ENCODE data around the gene CLEC4E. TPM values are rescaled to one million over a fixed set of nuclear protein-coding genes. Genes with fewer than 3 reads are reported as not detected.

CLEC4E gene
- total and polyA plus RNA-seq, 2 experiments from 2014 or later, result not detected

DNA sequence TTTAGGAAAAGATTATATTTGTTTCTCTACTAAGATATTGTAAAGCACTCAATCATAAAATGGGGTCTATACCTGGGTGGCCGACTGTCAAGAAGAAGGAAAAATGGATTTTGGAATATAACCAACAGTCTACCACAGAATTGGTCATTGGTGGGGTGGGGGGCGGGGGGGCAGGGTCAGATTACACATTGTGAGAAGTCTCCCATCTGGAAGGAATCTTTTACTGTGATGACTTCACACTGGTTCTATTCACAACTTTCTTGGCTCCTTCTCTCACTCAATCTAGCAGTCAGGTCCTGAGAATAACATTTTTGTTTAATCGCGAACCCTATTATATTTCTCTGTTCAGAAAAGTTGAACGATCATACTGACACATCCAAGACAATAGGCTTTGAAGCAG, 8.7 kb upstream of the CLEC4E start:
- Histone ChIP-seq H4K20me1 (ENCODE audit: insufficient read depth, poor library complexity, severe bottlenecking) (no peaks in the 10 kb centered on the region), H3K4me2 (no peak overlapping the region), H3K9me3 (ENCODE audit: low read depth) (no peaks in the 10 kb centered on the region), H3K27me3 (no peaks in the 10 kb centered on the region), H3K9me2 (replicated peaks; ENCODE audit: insufficient read depth) (no peaks in the 10 kb centered on the region), H2AFZ (no peak overlapping the region), H3K4me1 (ENCODE audit: insufficient read depth) (no peaks in the 10 kb centered on the region), H3K4me3 (no peak overlapping the region), H3K27ac (no peak overlapping the region), H3K36me3 (replicated peaks; ENCODE audit: insufficient read depth, low read depth) (no peaks in the 10 kb centered on the region), H3K79me2 (no peaks in the 10 kb centered on the region)
- DNase-seq (ENCODE audit: low spot score), result no peak
- TF ChIP-seq EZH2phosphoT487 (IDR thresholded peaks at IDR 0.05; ENCODE audit: low read depth, severe bottlenecking, unreplicated experiment) (no peak), EZH2 (IDR thresholded peaks at IDR 0.05; ENCODE audit: borderline replicate concordance) (no peak)
- TF ChIP-seq, protein P1, sequence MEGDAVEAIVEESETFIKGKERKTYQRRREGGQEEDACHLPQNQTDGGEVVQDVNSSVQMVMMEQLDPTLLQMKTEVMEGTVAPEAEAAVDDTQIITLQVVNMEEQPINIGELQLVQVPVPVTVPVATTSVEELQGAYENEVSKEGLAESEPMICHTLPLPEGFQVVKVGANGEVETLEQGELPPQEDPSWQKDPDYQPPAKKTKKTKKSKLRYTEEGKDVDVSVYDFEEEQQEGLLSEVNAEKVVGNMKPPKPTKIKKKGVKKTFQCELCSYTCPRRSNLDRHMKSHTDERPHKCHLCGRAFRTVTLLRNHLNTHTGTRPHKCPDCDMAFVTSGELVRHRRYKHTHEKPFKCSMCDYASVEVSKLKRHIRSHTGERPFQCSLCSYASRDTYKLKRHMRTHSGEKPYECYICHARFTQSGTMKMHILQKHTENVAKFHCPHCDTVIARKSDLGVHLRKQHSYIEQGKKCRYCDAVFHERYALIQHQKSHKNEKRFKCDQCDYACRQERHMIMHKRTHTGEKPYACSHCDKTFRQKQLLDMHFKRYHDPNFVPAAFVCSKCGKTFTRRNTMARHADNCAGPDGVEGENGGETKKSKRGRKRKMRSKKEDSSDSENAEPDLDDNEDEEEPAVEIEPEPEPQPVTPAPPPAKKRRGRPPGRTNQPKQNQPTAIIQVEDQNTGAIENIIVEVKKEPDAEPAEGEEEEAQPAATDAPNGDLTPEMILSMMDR (IDR thresholded peaks at IDR 0.05; ENCODE audit: poor library complexity), result no peak
- 76% methylated on average over 5 of the region's 5 CpGs for WGBS (ENCODE audit: low lambda C conversion rate, missing lambda C conversion rate)

DNA sequence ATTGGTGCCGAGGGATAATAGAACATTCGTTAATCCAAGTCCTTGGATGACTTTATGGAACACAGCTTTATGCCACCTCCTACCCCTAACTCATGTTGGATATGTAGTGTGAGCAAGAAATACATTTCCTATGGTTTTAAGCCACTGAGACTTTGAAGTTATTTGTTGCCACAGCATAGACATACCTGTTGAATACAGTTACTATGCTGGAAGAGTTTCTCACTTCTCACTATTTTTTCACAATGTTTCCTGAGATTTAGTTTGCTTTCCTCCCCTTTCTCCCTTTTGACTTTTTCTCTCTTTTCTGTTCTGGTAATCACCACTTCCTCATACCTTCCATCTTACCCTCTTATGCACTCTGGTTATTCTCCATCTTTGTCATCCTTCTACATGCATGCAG, 7.5 kb upstream of the CLEC4E start:
- Histone ChIP-seq H3K27ac (no peak overlapping the region), H3K4me1 (ENCODE audit: insufficient read depth) (no peaks in the 10 kb centered on the region), H3K36me3 (replicated peaks; ENCODE audit: insufficient read depth, low read depth) (no peaks in the 10 kb centered on the region), H3K4me3 (no peak overlapping the region), H2AFZ (no peak overlapping the region), H3K27me3 (no peaks in the 10 kb centered on the region), H3K9me2 (replicated peaks; ENCODE audit: insufficient read depth) (no peaks in the 10 kb centered on the region), H3K4me2 (no peak overlapping the region), H4K20me1 (ENCODE audit: insufficient read depth, poor library complexity, severe bottlenecking) (no peaks in the 10 kb centered on the region), H3K79me2 (no peaks in the 10 kb centered on the region), H3K9me3 (ENCODE audit: low read depth) (no peaks in the 10 kb centered on the region)
- WGBS (ENCODE audit: low lambda C conversion rate, missing lambda C conversion rate), result 86% methylated on average over 2 of the region's 2 CpGs
- TF ChIP-seq EZH2phosphoT487 (IDR thresholded peaks at IDR 0.05; ENCODE audit: low read depth, severe bottlenecking, unreplicated experiment) (no peak), EZH2 (IDR thresholded peaks at IDR 0.05; ENCODE audit: borderline replicate concordance) (no peak)
- TF ChIP-seq, protein P1 (IDR thresholded peaks at IDR 0.05; ENCODE audit: poor library complexity), result no peak
- no peak for DNase-seq (ENCODE audit: low spot score)

DNA sequence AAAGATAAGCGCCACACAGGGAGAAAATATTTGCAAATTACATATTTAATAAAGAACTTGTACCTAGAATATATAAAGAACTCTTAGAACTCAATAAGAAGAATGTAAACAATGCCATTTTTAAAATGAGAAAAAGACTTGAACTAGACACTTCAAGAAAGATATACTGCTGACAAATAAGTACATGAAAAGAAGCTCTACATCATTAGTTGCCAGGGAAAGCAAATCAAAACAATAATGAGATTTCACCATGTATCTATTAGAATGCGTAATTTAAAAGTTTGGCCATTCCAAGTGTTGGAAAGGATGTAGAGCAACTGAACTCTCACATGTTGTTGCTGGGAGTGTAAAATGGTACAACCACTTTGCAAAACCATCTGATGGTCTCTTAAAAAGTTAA, 6.9 kb upstream of the CLEC4E start:
- Histone ChIP-seq H3K9me3 (ENCODE audit: low read depth) (no peaks in the 10 kb centered on the region), H3K4me1 (ENCODE audit: insufficient read depth) (no peaks in the 10 kb centered on the region), H3K79me2 (no peaks in the 10 kb centered on the region), H2AFZ (no peak overlapping the region), H3K27me3 (no peaks in the 10 kb centered on the region), H4K20me1 (ENCODE audit: insufficient read depth, poor library complexity, severe bottlenecking) (no peaks in the 10 kb centered on the region), H3K27ac (no peak overlapping the region), H3K4me3 (no peak overlapping the region), H3K9me2 (replicated peaks; ENCODE audit: insufficient read depth) (no peaks in the 10 kb centered on the region), H3K4me2 (no peak overlapping the region), H3K36me3 (replicated peaks; ENCODE audit: insufficient read depth, low read depth) (no peaks in the 10 kb centered on the region)
- TF ChIP-seq EZH2phosphoT487 (IDR thresholded peaks at IDR 0.05; ENCODE audit: low read depth, severe bottlenecking, unreplicated experiment) (no peak), EZH2 (IDR thresholded peaks at IDR 0.05; ENCODE audit: borderline replicate concordance) (no peak)
- TF ChIP-seq, protein P1 (IDR thresholded peaks at IDR 0.05; ENCODE audit: poor library complexity), result no peak
- DNase-seq (ENCODE audit: low spot score), result no peak
- 88% methylated on average over 2 of the region's 2 CpGs for WGBS (ENCODE audit: low lambda C conversion rate, missing lambda C conversion rate)

DNA sequence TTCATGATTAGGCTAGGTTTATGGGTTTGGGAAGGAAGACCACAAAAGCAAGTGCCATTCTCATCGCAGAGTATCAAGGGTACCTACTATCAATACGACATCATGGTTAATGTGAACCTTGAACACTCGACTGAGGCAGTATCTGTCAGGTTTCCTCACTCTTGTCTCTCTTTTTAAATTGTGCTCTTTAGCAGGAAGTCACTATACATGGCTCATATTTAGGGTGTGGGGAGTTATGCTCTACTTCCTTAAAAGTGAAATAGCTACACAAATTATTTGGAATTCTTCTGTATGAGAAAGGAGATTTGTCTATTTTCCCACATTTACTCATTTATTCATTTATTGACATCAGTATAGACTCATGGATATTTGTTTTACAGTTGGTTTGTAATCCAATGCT, 5.9 kb upstream of the CLEC4E start:
- TF ChIP-seq EZH2 (IDR thresholded peaks at IDR 0.05; ENCODE audit: borderline replicate concordance) (no peak), EZH2phosphoT487 (IDR thresholded peaks at IDR 0.05; ENCODE audit: low read depth, severe bottlenecking, unreplicated experiment) (no peak)
- TF ChIP-seq, protein P1 (IDR thresholded peaks at IDR 0.05; ENCODE audit: poor library complexity), result no peak
- no peak overlapping the region for H3K27ac ChIP-seq
- H2AFZ ChIP-seq, result no peak overlapping the region
- no peaks in the 10 kb centered on the region for H4K20me1 ChIP-seq (ENCODE audit: insufficient read depth, poor library complexity, severe bottlenecking)
- H3K4me1 ChIP-seq (ENCODE audit: insufficient read depth), result no peaks in the 10 kb centered on the region
- no peaks in the 10 kb centered on the region for H3K79me2 ChIP-seq
- no peaks in the 10 kb centered on the region for H3K9me3 ChIP-seq (ENCODE audit: low read depth)
- WGBS (ENCODE audit: low lambda C conversion rate, missing lambda C conversion rate), result 85% methylated on average over 3 of the region's 3 CpGs
- no peak for DNase-seq (ENCODE audit: low spot score)
- H3K27me3 ChIP-seq, result no peaks in the 10 kb centered on the region
- no peak overlapping the region for H3K4me3 ChIP-seq
- H3K9me2 ChIP-seq (replicated peaks; ENCODE audit: insufficient read depth), result no peaks in the 10 kb centered on the region
- H3K36me3 ChIP-seq (replicated peaks; ENCODE audit: insufficient read depth, low read depth), result no peaks in the 10 kb centered on the region
- H3K4me2 ChIP-seq, result no peak overlapping the region

All from hepatocyte (in vitro differentiated cells).